CD4-positive, alpha-beta T cell treated with Interleukin-1 beta for 1 hour (primary cell): ENCODE measurements around the gene NEMF.

ENCODE experiments used
- DNase-seq, 2 donors: peaks; one replicate each; pipeline ENCODE4 v3.0.0-alpha.2; 2020 to 2022

The NEMF gene

GRCh38 chr14:49732896-49733295 lies 119.7 kb downstream of the NEMF start:
- DNase-seq = no peak
